A673 (cell line): ENCODE measurements around the gene RIPOR1. TPM values are rescaled to one million over a fixed set of nuclear protein-coding genes. Genes with fewer than 3 reads are reported as not detected.

Experiments
- BruUV-seq: library from RNA; stranded (reverse); fragments of 400-500 nt; replicated peaks from 2 replicates; lab custom pipeline; 2021; lab: Mats Ljungman, UMichigan
- CTCF ChIA-PET: fragments of 300-600 bp; sonication (Branson Sonifier 250); formaldehyde crosslinking; loops from one replicate; lab custom pipeline; 2022; ENCODE audit warnings: antibody characterized with exemption; lab: Charles Lee
- POLR2A ChIA-PET: fragments of 300-600 bp; sonication (Branson Sonifier 250); formaldehyde crosslinking; loops from one replicate; lab custom pipeline; 2022; ENCODE audit warnings: antibody characterized with exemption; ENCODE audit not compliant: low non-redundant PET; lab: Charles Lee
- DNase-seq: peaks from one replicate; pipeline ENCODE4 v3.0.0-alpha.2; 2015; ENCODE audit warnings: low spot score
- H3K27ac ChIP-seq: fragments of 200-600 bp; sonication (generic); 2 replicates; pipeline ENCODE4 v1.5.1; 2016; ENCODE audit warnings: mixed run types, low read depth, mild to moderate bottlenecking, mixed read lengths, antibody characterized with exemption, low read length; ENCODE audit not compliant: poor library complexity, severe bottlenecking
- H3K27me3 ChIP-seq: fragments of 200-600 bp; sonication (generic); replicated peaks from 2 replicates; pipeline ENCODE4 v1.6.1; 2017; ENCODE audit warnings: mixed run types, low read depth, mild to moderate bottlenecking, mixed read lengths, antibody characterized with exemption, low read length; ENCODE audit not compliant: insufficient read depth, poor library complexity
- H3K36me3 ChIP-seq: fragments of 200-600 bp; sonication (generic); 2 replicates; pipeline ENCODE4 v1.6.1; 2016; ENCODE audit warnings: mixed run types, mild to moderate bottlenecking, mixed read lengths, antibody characterized with exemption, low read length; ENCODE audit not compliant: insufficient read depth, poor library complexity, severe bottlenecking
- H3K4me1 ChIP-seq: fragments of 200-600 bp; sonication (generic); 2 replicates; pipeline ENCODE4 v1.6.1; 2017; ENCODE audit warnings: mixed run types, mild to moderate bottlenecking, mixed read lengths, antibody characterized with exemption, low read length; ENCODE audit not compliant: insufficient read depth, poor library complexity, severe bottlenecking
- H3K4me3 ChIP-seq: fragments of 200-600 bp; sonication (generic); 2 replicates; pipeline ENCODE4 v1.5.1; 2016; ENCODE audit warnings: low read depth, mixed run types, mild to moderate bottlenecking, mixed read lengths, low read length; ENCODE audit not compliant: poor library complexity, severe bottlenecking
- H3K9me3 ChIP-seq: fragments of 200-600 bp; sonication (generic); 2 replicates; pipeline ENCODE4 v1.6.1; 2016; ENCODE audit warnings: mixed run types, low read depth, mild to moderate bottlenecking, mixed read lengths, antibody characterized with exemption, low read length; ENCODE audit not compliant: poor library complexity, severe bottlenecking
- CTCF ChIP-seq: fragments of 300-800, 200-600 bp; sonication (generic); conservative IDR thresholded peaks from 2 replicates; pipeline ENCODE4 v1.5.1; 2017; ENCODE audit warnings: low read depth, mild to moderate bottlenecking, antibody characterized with exemption, low read length, moderate library complexity, mixed read lengths
- EZH2 ChIP-seq: fragments of 200-600 bp; sonication (generic); IDR thresholded peaks from 2 replicates; pipeline ENCODE4 v1.6.1; 2017; ENCODE audit warnings: borderline replicate concordance, low read depth, mild to moderate bottlenecking, mixed read lengths, antibody characterized with exemption, low read length; ENCODE audit not compliant: poor library complexity, severe bottlenecking
- intact Hi-C: fragments of 100-400 bp; cut with micrococcal nuclease; formaldehyde crosslinking; loops from one replicate; pipeline ENCODE4 v1.10.0; 2022; ENCODE audit not compliant: unreplicated experiment
- total RNA-seq: library from RNA; stranded (reverse); gene quantifications from 2 replicates; pipeline ENCODE4 v1.2.3, GENCODE V29; 2021

Gene RIPOR1
- total RNA-seq, 1 experiment from 2014 or later = 22.9 TPM

GRCh38 chr16:67540756-67541155 lies 12.1 kb downstream of the RIPOR1 start:
- H3K27me3 ChIP-seq = peaks cover 12% of the 10 kb centered on the region
- intact Hi-C loops = no loop called here

GRCh38 chr16:67541391-67542263 lies 13.0 kb downstream of the RIPOR1 start:
- Histone ChIP-seq H3K27me3 (peaks cover 12% of the 10 kb centered on the region), H3K36me3 (peaks cover 5% of the 10 kb centered on the region), H3K4me1 (peaks cover 14% of the 10 kb centered on the region), H3K27ac (no peak overlapping the region), H3K9me3 (no peaks in the 10 kb centered on the region), H3K4me3 (no peak overlapping the region)
- ChIA-PET CTCF (interaction anchor here (1.0 kb wide), 1 partner anchor 20 kb away, joined by 3 read pairs; no protein-coding TSS in a partner anchor), POLR2A (no interaction called here)
- DNase-seq = no peak
- no peak for TF ChIP-seq EZH2
- TF ChIP-seq CTCF = no peak
- intact Hi-C loops = no loop called here
- BruUV-seq = TSS peak; percentile 30

More at GRCh38 chr16:67540756-67541155, 12.1 kb downstream of the RIPOR1 start:
- Histone ChIP-seq H3K4me1 (peaks cover 14% of the 10 kb centered on the region), H3K27ac (no peak overlapping the region), H3K36me3 (peaks cover 3% of the 10 kb centered on the region), H3K4me3 (no peak overlapping the region), H3K9me3 (no peaks in the 10 kb centered on the region)
- ChIA-PET POLR2A (no interaction called here), CTCF (no interaction called here)
- DNase-seq = no peak
- no peak for TF ChIP-seq EZH2
- TF ChIP-seq CTCF = no peak
- BruUV-seq = no TSS peak

GRCh38 chr16:67542464-67542863 lies 13.8 kb downstream of the RIPOR1 start:
- H3K4me1 ChIP-seq = peaks cover 10% of the 10 kb centered on the region
- peaks cover 8% of the 10 kb centered on the region for H3K27me3 ChIP-seq
- TF ChIP-seq EZH2 (no peak), CTCF (no peak)
- H3K27ac ChIP-seq = no peak overlapping the region
- ChIA-PET POLR2A (no interaction called here), CTCF (no interaction called here)
- H3K36me3 ChIP-seq = peaks cover 8% of the 10 kb centered on the region
- BruUV-seq = no TSS peak
- DNase-seq = peak; percentile 83
- intact Hi-C loops = no loop called here
- H3K9me3 ChIP-seq = no peaks in the 10 kb centered on the region
- H3K4me3 ChIP-seq = no peak overlapping the region
